Measurements from ENCODE around the gene RAC2.
"Not testable (repeated sequence)": the region's sequence is repeated elsewhere in the genome, so short reads cannot be mapped to it uniquely, and the experiment has no call there.

Gene RAC2

GRCh38 chr22:37235897-37236607 is 8.0 kb downstream of the RAC2 start:
- no peak for DNase-seq (ENCODE audit: low read depth in 2 of 2, low spot score in 1 of 2)

GRCh38 chr22:37234736-37235711 is 9.0 kb downstream of the RAC2 start:
- no peak for DNase-seq (ENCODE audit: low read depth in 2 of 2, low spot score in 1 of 2)

GRCh38 chr22:37233751-37234631 is 10.1 kb downstream of the RAC2 start:
- no peak for DNase-seq (ENCODE audit: low read depth in 2 of 2, low spot score in 1 of 2)

DNA sequence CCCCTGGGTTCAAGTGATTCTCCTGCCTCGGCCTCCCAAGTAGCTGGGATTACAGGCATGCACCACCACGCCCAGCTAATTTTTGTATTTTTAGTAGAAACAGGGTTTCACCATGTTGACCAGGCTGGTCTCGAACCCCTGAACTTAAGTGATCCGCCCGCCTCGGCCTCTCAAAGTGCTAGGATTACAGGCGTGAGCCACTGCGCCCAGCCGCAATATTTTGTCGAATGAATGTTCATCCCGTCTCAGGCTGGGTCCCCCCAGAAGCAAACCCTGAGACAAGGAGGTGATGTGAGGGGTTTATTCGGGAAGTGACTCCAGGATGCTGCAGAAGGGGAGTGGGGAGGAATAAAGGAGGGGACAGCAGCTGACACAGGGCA is 10.7 kb downstream of the RAC2 start:
- DNase-seq (ENCODE audit: low read depth in 2 of 2, low spot score in 1 of 2): not testable (repeated sequence)

GRCh38 chr22:37232140-37232998 is 11.7 kb downstream of the RAC2 start:
- DNase-seq (ENCODE audit: low read depth in 2 of 2, low spot score in 1 of 2): no peak

DNA sequence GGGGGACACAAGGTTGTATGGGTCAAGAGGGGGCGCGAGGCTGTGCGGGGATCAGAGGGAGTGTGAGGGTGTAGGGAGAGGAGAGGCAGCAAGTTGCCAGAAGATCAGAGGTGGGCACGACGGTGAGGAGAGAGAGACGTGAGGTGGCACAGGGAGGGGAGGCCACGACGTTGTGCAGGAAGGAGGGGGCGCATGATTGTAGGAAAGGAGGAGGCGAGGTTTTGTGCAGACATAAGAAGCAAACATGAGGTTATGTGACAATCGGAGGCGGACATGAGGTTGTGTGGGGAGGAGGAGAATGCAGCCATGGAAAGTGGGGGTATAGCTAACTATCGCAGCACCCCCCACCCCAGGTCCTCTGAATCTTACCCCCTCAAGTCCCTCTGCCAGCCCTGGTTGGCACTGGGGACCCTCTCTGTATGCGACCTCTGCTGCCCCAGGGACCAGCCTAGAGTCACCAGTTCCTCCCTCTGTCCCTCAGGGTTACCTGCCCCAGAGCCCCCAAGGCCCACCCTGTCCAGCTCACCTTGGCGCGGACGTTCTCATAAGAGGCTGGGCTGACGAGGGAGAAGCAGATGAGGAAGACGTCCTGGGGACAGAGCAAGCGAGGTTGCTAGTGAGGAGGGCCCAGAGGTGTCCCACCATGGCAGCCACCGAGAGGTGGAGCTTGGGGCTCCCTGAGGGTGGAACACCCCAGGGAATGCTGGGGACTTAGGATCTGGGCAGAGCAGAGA is 12.5 kb downstream of the RAC2 start:
- peak in 1 of 2 donors; percentile 67 for DNase-seq (ENCODE audit: low read depth in 2 of 2, low spot score in 1 of 2)

DNA sequence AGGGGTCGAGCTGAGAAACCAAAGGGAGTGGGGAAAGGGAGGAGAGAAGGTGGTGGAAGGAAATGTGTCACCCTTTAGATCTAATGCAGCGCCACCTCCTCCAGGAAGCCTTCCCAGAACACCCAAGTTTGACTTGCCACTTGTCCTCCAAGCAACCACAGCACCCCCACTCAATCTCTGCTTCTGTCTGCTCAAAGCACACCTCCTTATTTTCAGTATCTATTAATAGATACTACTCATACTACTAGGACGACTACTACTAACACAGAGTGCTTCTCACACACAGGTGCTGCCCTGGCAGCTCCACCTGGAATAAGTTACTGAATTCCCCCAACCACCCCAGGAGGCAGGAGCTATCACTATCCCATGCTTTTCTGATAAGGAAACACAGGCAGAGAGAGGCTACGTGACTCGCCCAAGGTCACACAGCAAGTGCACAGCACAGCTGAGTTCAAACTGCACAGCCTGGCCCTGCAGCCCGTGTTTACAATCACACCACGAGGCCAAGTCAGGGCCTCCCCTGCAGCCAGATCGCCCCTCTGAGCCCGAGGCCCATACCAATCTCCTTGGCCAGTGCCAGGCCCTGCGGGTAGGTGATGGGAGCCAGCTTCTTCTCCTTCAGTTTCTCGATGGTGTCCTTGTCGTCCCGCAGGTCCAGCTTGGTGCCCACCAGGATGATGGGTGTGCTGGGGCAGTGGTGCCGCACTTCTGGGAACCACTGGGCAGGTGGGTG is 13.2 kb downstream of the RAC2 start:
- DNase-seq (ENCODE audit: low read depth in 2 of 2, low spot score in 1 of 2): no peak

DNA sequence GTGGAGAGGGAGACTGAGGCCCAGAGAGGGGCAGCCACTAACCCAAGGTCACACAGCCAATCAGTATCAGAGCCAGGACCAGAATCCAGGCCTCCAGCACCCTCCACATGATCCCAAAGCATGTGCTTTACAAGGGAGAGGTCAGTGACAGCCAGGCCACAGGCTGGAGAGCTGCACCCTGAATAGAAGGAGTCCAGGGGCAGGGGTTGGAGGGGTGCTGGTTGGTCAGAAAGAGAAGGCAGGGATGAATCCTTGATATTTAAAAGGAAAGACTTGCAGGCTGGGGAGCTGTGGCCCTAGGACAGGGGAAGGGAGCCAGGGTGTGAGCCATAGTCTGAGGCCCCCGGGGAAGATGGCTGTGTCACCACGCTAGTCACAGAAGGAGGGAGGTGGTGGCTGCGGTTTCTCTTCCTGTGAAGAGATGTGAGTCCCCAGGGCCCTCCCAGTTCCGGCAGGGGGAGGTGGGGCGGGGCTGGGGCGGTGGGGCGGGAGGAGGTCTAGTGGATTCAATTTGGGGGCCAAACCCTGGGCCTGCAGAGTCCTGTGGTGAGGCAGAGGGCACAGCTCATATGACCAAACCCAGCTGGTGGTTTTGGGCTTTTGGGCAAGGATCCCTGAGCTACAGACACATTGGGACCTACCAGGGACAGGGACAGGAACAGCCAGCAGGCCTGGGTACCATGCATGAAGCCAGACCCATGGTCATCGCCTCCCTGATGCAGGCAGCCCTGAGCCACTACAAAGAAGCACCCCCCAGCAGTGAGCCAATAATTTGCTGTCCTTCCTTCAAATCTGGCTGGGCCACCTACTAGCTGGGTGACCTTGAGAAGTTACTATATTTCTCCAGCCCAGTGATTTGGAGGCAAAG is 14.0 kb downstream of the RAC2 start:
- peak; percentile 78 to 85 for DNase-seq (ENCODE audit: low read depth in 2 of 2, low spot score in 1 of 2)

- DNase-seq (ENCODE audit: low read depth in 2 of 2, low spot score in 1 of 2): no peak
These were observed 14.9 kb downstream of the RAC2 start for GRCh38 chr22:37229012-37229804.

- DNase-seq (ENCODE audit: low read depth in 2 of 2, low spot score in 1 of 2): no peak
These were observed 15.7 kb downstream of the RAC2 start for GRCh38 chr22:37228106-37229011.

GRCh38 chr22:37226514-37226913 is 17.6 kb downstream of the RAC2 start:
- no peak for DNase-seq (ENCODE audit: low read depth in 2 of 2, low spot score in 1 of 2)

- no peak for DNase-seq (ENCODE audit: low read depth in 2 of 2, low spot score in 1 of 2)
These were observed 18.0 kb downstream of the RAC2 start for GRCh38 chr22:37226087-37226486.

DNA sequence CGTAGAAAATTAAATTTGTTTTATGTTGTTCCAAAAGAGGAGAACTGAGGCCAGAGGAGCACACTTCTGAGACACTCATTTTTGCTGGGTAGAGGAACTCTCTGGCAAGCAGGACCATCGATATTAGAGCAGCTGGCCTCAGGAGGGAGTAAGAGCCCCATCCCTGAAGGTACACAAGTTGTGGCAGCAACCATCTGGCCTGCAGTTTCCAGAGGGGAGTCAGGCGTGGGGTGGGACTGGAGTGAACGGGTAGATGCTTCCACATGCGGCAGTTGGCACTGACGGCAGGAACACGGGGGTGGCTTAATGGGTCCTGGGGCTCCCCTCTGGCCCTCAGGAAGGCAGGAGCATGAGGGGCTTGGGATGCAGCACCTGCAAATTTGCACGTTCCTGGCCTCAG is 18.6 kb downstream of the RAC2 start:
- DNase-seq (ENCODE audit: low read depth in 2 of 2, low spot score in 1 of 2): no peak

DNA sequence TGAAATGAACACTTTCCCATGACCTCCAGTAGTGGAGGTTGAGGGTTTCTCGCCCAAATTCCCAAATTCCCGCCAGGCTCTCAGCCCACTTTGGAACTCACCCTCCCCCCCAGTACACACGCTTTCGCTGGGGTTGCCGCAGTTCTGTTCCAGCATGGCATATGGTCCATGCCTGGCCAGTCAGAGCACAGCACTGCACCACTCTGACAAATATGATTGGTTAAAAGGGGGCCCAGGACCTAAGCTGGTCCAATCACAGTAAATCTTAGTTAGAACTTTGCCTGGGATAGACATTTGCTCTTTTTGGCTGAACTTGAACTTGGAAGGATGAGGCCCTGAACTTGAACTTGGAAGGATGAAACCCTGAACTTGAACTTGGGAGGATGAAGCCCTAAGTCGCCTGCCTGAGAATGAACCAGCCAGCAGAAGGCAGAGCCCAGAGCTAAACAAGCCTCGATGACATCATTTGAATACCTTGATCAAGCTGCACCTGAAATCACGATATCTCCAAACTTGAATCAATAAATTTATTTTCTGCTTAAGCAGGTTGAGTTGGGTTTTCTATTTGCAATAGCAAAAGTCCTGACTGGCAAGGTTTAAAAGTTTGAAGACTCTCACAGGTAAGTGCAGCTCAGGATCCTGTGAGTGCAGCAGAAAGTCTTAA is 19.2 kb downstream of the RAC2 start:
- DNase-seq (ENCODE audit: low read depth in 2 of 2, low spot score in 1 of 2): no peak

- DNase-seq (ENCODE audit: low read depth in 2 of 2, low spot score in 1 of 2): no peak
These were observed 20.0 kb downstream of the RAC2 start for GRCh38 chr22:37223965-37224551.

All from stimulated activated CD8-positive, alpha-beta memory T cell treated with anti-CD3 and anti-CD28 coated beads, Interleukin-4, amount 100 ng/mL, for 4 hours (primary cell).